ENCODE data around the gene OMG.
A peak's percentile ranks its signal among the peaks of the same experiment; 100 is the strongest.

OMG gene

GRCh38 chr17:31251105-31251969, 45.7 kb downstream of the OMG start:
- Histone ChIP-seq H3K9ac (ENCODE audit: insufficient read length) (no peak overlapping the region), H3K4me3 (0 out of 2 replicates have a peak overlapping the region, but pooled peaks have one; percentile 8), H3K9me3 (ENCODE audit: low read depth, low read length) (no peaks in the 10 kb centered on the region), H3K36me3 (ENCODE audit: insufficient read depth, low read length) (no peaks in the 10 kb centered on the region), H3K27ac (0 out of 2 replicates have a peak overlapping the region, but pooled peaks have one; percentile 40)
- DNase-seq (ENCODE audit: low read depth, low spot score) = no peak
- no peak for TF ChIP-seq EZH2 (IDR thresholded peaks at IDR 0.05)
- TF ChIP-seq POLR2AphosphoS5 (IDR thresholded peaks at IDR 0.05; ENCODE audit: borderline replicate concordance, low read depth, low read length) = no peak
- no peak for TF ChIP-seq FOXP2 (optimal IDR thresholded peaks at IDR 0.05; ENCODE audit: control extremely low read depth, extremely low read length, insufficient read depth)

GRCh38 chr17:31250229-31250628, 46.8 kb downstream of the OMG start:
- Histone ChIP-seq H3K36me3 (ENCODE audit: insufficient read depth, low read length) (peaks cover 5% of the 10 kb centered on the region; the same call in 1 of the 2 replicates), H3K9ac (ENCODE audit: insufficient read length) (no peak overlapping the region), H3K4me3 (no peak overlapping the region), H3K9me3 (ENCODE audit: low read depth, low read length) (no peaks in the 10 kb centered on the region), H3K27ac (no peak overlapping the region)
- no peak for DNase-seq (ENCODE audit: low read depth, low spot score)
- no peak for TF ChIP-seq FOXP2 (optimal IDR thresholded peaks at IDR 0.05; ENCODE audit: control extremely low read depth, extremely low read length, insufficient read depth)
- TF ChIP-seq EZH2 (IDR thresholded peaks at IDR 0.05) = no peak
- TF ChIP-seq POLR2AphosphoS5 (IDR thresholded peaks at IDR 0.05; ENCODE audit: borderline replicate concordance, low read depth, low read length) = no peak

GRCh38 chr17:31249835-31250141, 47.3 kb downstream of the OMG start:
- H3K27ac ChIP-seq = no peak overlapping the region

GRCh38 chr17:31248986-31249834, 47.8 kb downstream of the OMG start:
- no peaks in the 10 kb centered on the region for H3K9me3 ChIP-seq (ENCODE audit: low read depth, low read length)
- no peak overlapping the region for H3K4me3 ChIP-seq
- peaks cover 7% of the 10 kb centered on the region; the same call in 1 of the 2 replicates for H3K36me3 ChIP-seq (ENCODE audit: insufficient read depth, low read length)
- H3K27ac ChIP-seq = no peak overlapping the region
- no peak overlapping the region for H3K9ac ChIP-seq (ENCODE audit: insufficient read length)
- no peak for DNase-seq (ENCODE audit: low read depth, low spot score)
- TF ChIP-seq EZH2 (IDR thresholded peaks at IDR 0.05) (no peak), FOXP2 (optimal IDR thresholded peaks at IDR 0.05; ENCODE audit: control extremely low read depth, extremely low read length, insufficient read depth) (no peak), POLR2AphosphoS5 (IDR thresholded peaks at IDR 0.05; ENCODE audit: borderline replicate concordance, low read depth, low read length) (no peak)

More at GRCh38 chr17:31249835-31250141, 47.3 kb downstream of the OMG start:
- no peaks in the 10 kb centered on the region for H3K9me3 ChIP-seq (ENCODE audit: low read depth, low read length)
- TF ChIP-seq FOXP2 (optimal IDR thresholded peaks at IDR 0.05; ENCODE audit: control extremely low read depth, extremely low read length, insufficient read depth) (no peak), POLR2AphosphoS5 (IDR thresholded peaks at IDR 0.05; ENCODE audit: borderline replicate concordance, low read depth, low read length) (no peak), EZH2 (IDR thresholded peaks at IDR 0.05) (no peak)
- no peak overlapping the region for H3K9ac ChIP-seq (ENCODE audit: insufficient read length)
- no peak overlapping the region for H3K4me3 ChIP-seq
- peaks cover 7% of the 10 kb centered on the region; the same call in 1 of the 2 replicates for H3K36me3 ChIP-seq (ENCODE audit: insufficient read depth, low read length)
- no peak for DNase-seq (ENCODE audit: low read depth, low spot score)
